A549 treated with DMSO at 1 μM for 4 hours (cell line): ENCODE results near the gene FRAT2. TPM values are rescaled to one million over a fixed set of nuclear protein-coding genes. Genes with fewer than 3 reads are reported as not detected.

Experiments
- total RNA-seq: library from RNA; stranded (reverse); fragments of 200-300 nt; extraction: Qiagen RNA extraction; gene quantifications from 5 replicates; pipeline ENCODE4 v1.2.3, GENCODE V29; 2022; ENCODE audit warnings: low read depth

Gene FRAT2, protein sequence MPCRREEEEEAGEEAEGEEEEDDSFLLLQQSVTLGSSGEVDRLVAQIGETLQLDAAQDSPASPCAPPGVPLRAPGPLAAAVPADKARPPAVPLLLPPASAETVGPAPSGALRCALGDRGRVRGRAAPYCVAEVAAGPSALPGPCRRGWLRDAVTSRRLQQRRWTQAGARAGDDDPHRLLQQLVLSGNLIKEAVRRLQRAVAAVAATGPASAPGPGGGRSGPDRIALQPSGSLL
- 6.0 to 8.5 TPM (median 8.2 TPM) in 5 replicates for total RNA-seq

DNA sequence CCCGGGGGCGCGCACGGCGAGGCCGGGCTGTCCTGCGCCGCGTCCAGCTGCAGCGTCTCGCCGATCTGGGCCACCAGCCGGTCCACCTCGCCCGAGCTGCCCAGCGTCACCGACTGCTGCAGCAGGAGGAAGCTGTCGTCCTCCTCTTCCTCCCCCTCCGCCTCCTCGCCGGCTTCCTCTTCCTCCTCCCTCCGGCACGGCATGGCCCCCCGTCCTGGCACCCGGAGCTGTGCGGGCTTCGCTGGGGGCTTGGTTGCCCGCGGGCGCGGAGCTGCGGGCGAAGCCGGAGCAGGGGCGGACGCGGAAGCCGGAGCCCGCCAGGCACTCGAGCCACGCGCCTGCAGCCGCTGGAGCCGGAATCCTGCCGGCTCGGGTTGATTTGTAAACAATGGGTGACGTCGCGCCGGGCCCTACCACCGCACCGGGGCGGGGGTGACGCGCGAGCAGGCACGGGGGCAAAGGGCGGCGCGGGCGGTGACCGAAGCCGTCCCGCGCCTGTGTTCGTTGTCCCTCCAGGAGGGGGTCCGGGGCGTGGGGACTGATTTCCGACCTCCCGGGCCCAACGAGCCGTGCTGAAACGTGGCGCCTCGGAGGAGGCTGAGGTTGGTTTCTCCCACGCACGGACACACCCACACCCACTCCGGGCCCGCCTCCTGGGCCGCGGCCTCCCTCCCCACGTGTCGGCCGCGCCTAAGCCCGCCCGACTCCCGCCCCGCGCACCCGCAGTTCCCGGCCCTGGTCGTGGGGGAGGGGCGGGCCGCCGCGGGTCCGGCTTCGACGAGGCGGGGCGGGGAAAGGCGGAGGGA is at the start of gene FRAT2:
FRAT2 (minus strand) TSS at position 360 of the 806 bp plus-strand sequence; CDS start at position 203, 157 bp downstream.

DNA sequence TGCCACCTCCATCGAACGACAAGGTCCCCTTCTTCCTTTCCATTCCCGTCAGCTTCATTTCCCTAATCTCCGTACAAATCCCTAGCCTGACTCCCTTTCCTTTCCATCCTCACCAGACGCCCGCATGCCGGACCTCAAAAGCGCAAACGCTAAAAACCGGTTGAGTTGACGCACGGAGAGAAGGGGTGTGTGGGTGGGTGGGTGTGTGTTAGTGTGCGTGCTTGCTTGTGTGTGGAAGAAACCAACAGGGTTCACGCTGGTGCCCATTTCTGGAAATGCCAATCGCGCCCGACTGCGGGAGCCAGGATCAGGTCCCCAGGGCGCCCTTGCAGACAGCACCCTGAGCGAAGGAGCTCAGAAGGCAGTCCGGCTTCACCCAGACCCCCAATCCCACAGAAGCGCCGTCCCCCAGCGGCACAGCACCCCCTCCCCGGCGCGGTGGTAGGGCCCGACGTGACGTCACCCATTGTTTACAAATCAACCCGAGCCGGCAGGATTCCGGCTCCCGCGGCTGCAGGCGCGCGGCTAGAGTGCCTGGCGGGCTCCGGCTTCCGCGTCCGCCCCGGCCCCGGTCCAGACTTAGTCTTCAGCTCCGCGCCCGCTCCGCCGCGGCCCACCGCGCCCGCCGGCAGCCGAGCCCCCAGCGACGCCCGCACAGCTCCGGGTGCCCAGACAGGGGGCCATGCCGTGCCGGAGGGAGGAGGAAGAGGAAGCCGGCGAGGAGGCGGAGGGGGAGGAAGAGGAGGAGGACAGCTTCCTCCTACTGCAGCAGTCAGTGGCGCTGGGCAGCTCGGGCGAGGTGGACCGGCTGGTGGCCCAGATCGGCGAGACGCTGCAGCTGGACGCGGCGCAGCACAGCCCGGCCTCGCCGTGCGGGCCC is 15.5 kb downstream of the FRAT2 start, which contains the start of gene FRAT1:
FRAT1 (plus strand) TSS at position 500 of the 880 bp plus-strand sequence; CDS start at position 683, 183 bp downstream.

DNA sequence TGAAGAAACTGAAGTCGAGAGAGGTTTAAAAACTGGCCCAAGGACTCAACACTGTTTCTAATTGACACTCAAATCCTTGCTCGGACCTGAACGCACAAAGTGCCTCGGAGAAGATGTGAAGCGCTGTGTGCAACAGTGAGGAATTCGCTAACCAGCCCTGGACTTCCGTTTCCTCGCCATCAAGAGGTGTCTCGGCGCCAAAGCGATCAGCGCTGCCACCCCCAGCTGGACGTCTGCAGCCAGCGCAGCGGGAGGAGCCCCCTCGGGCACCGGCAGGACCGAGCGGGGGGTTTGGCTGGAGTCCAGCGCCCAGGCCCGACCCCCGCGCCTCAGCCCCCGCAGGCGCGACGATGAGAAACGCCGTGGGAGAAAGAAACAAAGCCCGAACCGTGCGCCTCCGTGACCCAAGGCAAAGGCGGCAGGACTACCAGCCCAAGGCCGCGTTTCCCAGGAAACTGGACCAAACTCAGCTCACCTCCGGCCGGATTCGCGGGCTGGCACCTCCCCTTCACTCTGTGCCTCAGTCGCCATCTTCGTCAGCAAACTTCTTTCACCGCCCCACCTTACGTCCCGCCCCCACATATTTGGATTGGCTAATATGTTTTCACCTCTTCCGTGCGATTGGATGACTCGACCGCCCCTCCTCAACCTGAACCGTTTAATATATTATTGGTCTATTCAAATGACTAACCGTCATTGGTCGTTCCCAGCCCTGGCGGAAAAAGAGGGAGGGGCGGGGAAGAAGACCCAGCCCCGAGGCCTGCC is 42.2 kb downstream of the FRAT2 start, which contains the start of gene ARHGAP19:
ARHGAP19 (minus strand) TSS at position 541 of the 765 bp plus-strand sequence; CDS start at position 531, 10 bp downstream.

Other genes with a start within 250 kb of the FRAT2 start
- 0.03 to 0.07 TPM (median 0.04 TPM) in 5 replicates for gene SLIT1, start 148.8 kb downstream of the FRAT2 start, total RNA-seq
- gene ARHGAP19, start 42.1 kb downstream of the FRAT2 start, total RNA-seq = 5.0 to 6.3 TPM (median 5.3 TPM) in 5 replicates
- 0.78 to 2.2 TPM (median 1.7 TPM) in 5 replicates for gene FRAT1, start 15.5 kb downstream of the FRAT2 start, total RNA-seq
- gene RRP12, start 66.6 kb upstream of the FRAT2 start, total RNA-seq = 58.5 to 74.6 TPM (median 60.5 TPM) in 5 replicates
- gene PGAM1, start 91.5 kb upstream of the FRAT2 start, total RNA-seq = 583 to 640 TPM (median 631 TPM) in 5 replicates
- gene EXOSC1, start 111.3 kb upstream of the FRAT2 start, total RNA-seq = 53.5 to 58.6 TPM (median 54.4 TPM) in 5 replicates
- gene ZDHHC16, start 111.4 kb upstream of the FRAT2 start, total RNA-seq = 44.6 to 56.7 TPM (median 50.7 TPM) in 5 replicates
- 34.2 to 51.5 TPM (median 48.9 TPM) in 5 replicates for gene MMS19, start 163.7 kb upstream of the FRAT2 start, total RNA-seq
- 15.7 to 20.4 TPM (median 17.4 TPM) in 5 replicates for gene UBTD1, start 164.2 kb upstream of the FRAT2 start, total RNA-seq
- gene ANKRD2, start 238.1 kb upstream of the FRAT2 start, total RNA-seq = 2.9 to 5.1 TPM (median 4.3 TPM) in 5 replicates
- 0.57 to 1.2 TPM (median 0.96 TPM) in 5 replicates for gene HOGA1, start 249.7 kb upstream of the FRAT2 start, total RNA-seq